H1 (cell line): ENCODE results near the gene STAMBPL1. TPM values are rescaled to one million over a fixed set of nuclear protein-coding genes. Genes with fewer than 3 reads are reported as not detected.

Experiments used
- CTCF ChIA-PET: fragments of 300-600 bp; sonication (Branson Sonifier 250); formaldehyde crosslinking; loops from one replicate; lab custom pipeline; 2021; ENCODE audit not compliant: partially characterized antibody; lab: Charles Lee
- POLR2A ChIA-PET: fragments of 300-600 bp; sonication (Branson Sonifier 250); formaldehyde crosslinking; loops from one replicate; lab custom pipeline; 2021; ENCODE audit warnings: inconsistent platforms; ENCODE audit not compliant: partially characterized antibody; lab: Charles Lee
- DNase-seq, 2 experiments: peaks; one replicate each; pipeline versions ENCODE4 v3.0.0 to v3.0.0-alpha.2; 2010 to 2022; ENCODE audit warnings: low spot score in 2 of 2, low read depth in 1 of 2, mixed read lengths in 1 of 2
- FAIRE-seq: peaks from 2 replicates; lab custom pipeline; 2011; peaks lifted over from hg19 to GRCh38; lab: Jason Lieb, UNC
- H2AFZ ChIP-seq: 2 replicates; pipeline ENCODE4 v1.8.1; 2012; ENCODE audit warnings: low read length, inconsistent platforms
- H2AK5ac ChIP-seq: 2 replicates; pipeline ENCODE4 v1.6.1; 2013; ENCODE audit warnings: low read depth, low read length
- H2BK120ac ChIP-seq: replicated peaks from 2 replicates; pipeline ENCODE3; 2013; ENCODE audit warnings: low read depth, low read length, inconsistent platforms
- H2BK12ac ChIP-seq: 2 replicates; pipeline ENCODE4 v1.6.1; 2013; ENCODE audit warnings: low read depth, low read length
- H2BK15ac ChIP-seq: 2 replicates; pipeline ENCODE4 v1.6.1; 2013; ENCODE audit warnings: low read length
- H2BK20ac ChIP-seq: 2 replicates; pipeline ENCODE4 v1.6.1; 2013; ENCODE audit warnings: low read length
- H2BK5ac ChIP-seq: 2 replicates; pipeline ENCODE4 v1.6.1; 2013; ENCODE audit warnings: low read depth, low read length
- H3K14ac ChIP-seq: 2 replicates; pipeline ENCODE4 v1.6.1; 2013; ENCODE audit warnings: inconsistent platforms; ENCODE audit not compliant: insufficient read length
- H3K18ac ChIP-seq: 2 replicates; pipeline ENCODE4 v1.6.1; 2013; ENCODE audit warnings: low read length; ENCODE audit errors: extremely low read depth
- H3K23ac ChIP-seq: 2 replicates; pipeline ENCODE4 v1.6.1; 2013; ENCODE audit warnings: inconsistent platforms; ENCODE audit not compliant: insufficient read length
- H3K23me2 ChIP-seq: 2 replicates; pipeline ENCODE4 v1.6.1; 2013; ENCODE audit warnings: low read depth, low read length
- H3K27ac ChIP-seq: 2 replicates; pipeline ENCODE4 v1.6.1; 2011; ENCODE audit warnings: low read depth, low read length, inconsistent platforms
- H3K27me3 ChIP-seq, 4 experiments: replicated peaks in 1 of 4; 1 replicate in 1 of 4; 2 replicates in 3 of 4; pipeline versions ENCODE4 v1.6.1 to v1.8.1; 2011 to 2013; ENCODE audit warnings: low read length in 3 of 4, mild to moderate bottlenecking in 3 of 4, inconsistent platforms in 2 of 4, mixed read lengths in 2 of 4, moderate library complexity in 1 of 4; ENCODE audit not compliant: control insufficient read depth in 3 of 4, insufficient read depth in 3 of 4; ENCODE audit errors: extremely low read depth in 1 of 4
- H3K36me3 ChIP-seq, 4 experiments: 2 replicates each; pipeline versions ENCODE4 v1.6.1 to v1.8.1; 2011 to 2013; ENCODE audit warnings: mild to moderate bottlenecking in 4 of 4, low read length in 3 of 4, moderate library complexity in 2 of 4, control low read depth in 1 of 4, inconsistent platforms in 1 of 4; ENCODE audit not compliant: insufficient read depth in 4 of 4, control insufficient read depth in 2 of 4
- H3K4ac ChIP-seq: replicated peaks from 2 replicates; pipeline ENCODE3; 2013; ENCODE audit warnings: low read length, low read depth, mixed read lengths, inconsistent platforms; ENCODE audit not compliant: insufficient read length
- H3K4me1 ChIP-seq, 4 experiments: replicated peaks in 1 of 4; 1 replicate in 1 of 4; 2 replicates in 3 of 4; pipeline versions ENCODE4 v1.6.1 to v1.8.1; 2011 to 2013; ENCODE audit warnings: low read length in 3 of 4, inconsistent platforms in 2 of 4, mixed read lengths in 1 of 4; ENCODE audit not compliant: insufficient read depth in 4 of 4, control insufficient read depth in 3 of 4
- H3K4me2 ChIP-seq, 2 experiments: 2 replicates each; pipeline versions ENCODE4 v1.6.1 to v1.8.1; 2011 to 2013; ENCODE audit warnings: low read depth in 2 of 2, low read length in 2 of 2, control low read depth in 1 of 2, inconsistent platforms in 1 of 2, mild to moderate bottlenecking in 1 of 2; ENCODE audit not compliant: insufficient read depth in 1 of 2
- H3K4me3 ChIP-seq, 4 experiments: fragments of 200-600, 300-600 bp in 1 of 4; sonication (generic), shearing (Covaris generic), sonication (Bioruptor Twin) in 1 of 4; 2 replicates each; pipeline versions ENCODE4 v1.5.1 to v1.8.1; 2011 to 2016; ENCODE audit warnings: low read length in 4 of 4, low read depth in 3 of 4, control low read depth in 2 of 4, inconsistent platforms in 2 of 4, mild to moderate bottlenecking in 2 of 4, mixed read lengths in 1 of 4, moderate library complexity in 1 of 4; ENCODE audit not compliant: insufficient read depth in 2 of 4; ENCODE audit errors: extremely low read depth in 1 of 4
- H3K56ac ChIP-seq: replicated peaks from 2 replicates; pipeline ENCODE3; 2013; ENCODE audit warnings: low read depth, mild to moderate bottlenecking, mixed read lengths, low read length, inconsistent platforms; ENCODE audit not compliant: insufficient read length
- H3K79me1 ChIP-seq: 2 replicates; pipeline ENCODE4 v1.6.1; 2013; ENCODE audit warnings: low read depth, low read length, control low read depth
- H3K79me2 ChIP-seq, 2 experiments: 2 replicates each; pipeline versions ENCODE4 v1.6.1 to v1.8.1; 2012 to 2013; ENCODE audit warnings: low read length in 2 of 2, mild to moderate bottlenecking in 2 of 2, inconsistent platforms in 1 of 2; ENCODE audit not compliant: insufficient read depth in 2 of 2, control insufficient read depth in 1 of 2
- H3K9ac ChIP-seq, 4 experiments: replicated peaks in 1 of 4; 1 replicate in 1 of 4; 2 replicates in 3 of 4; pipeline versions ENCODE4 v1.6.1 to v1.8.1; 2011 to 2013; ENCODE audit warnings: low read depth in 3 of 4, low read length in 3 of 4, control low read depth in 2 of 4, mild to moderate bottlenecking in 2 of 4, moderate library complexity in 2 of 4, inconsistent platforms in 1 of 4; ENCODE audit errors: extremely low read depth in 1 of 4
- H3K9me3 ChIP-seq, 2 experiments: 2 replicates each; pipeline versions ENCODE4 v1.6.1 to v1.8.1; 2012 to 2013; ENCODE audit warnings: mild to moderate bottlenecking in 2 of 2, moderate library complexity in 2 of 2, control low read depth in 1 of 2, inconsistent platforms in 1 of 2, low read depth in 1 of 2, low read length in 1 of 2, mixed read lengths in 1 of 2; ENCODE audit not compliant: insufficient read depth in 2 of 2
- H4K20me1 ChIP-seq, 2 experiments: replicated peaks in 1 of 2; 2 replicates each; pipeline versions ENCODE3 to v1.8.1; 2011 to 2013; ENCODE audit warnings: inconsistent platforms in 2 of 2, low read length in 2 of 2, mild to moderate bottlenecking in 1 of 2; ENCODE audit not compliant: insufficient read depth in 2 of 2, control insufficient read depth in 1 of 2
- H4K5ac ChIP-seq: 2 replicates; pipeline ENCODE4 v1.6.1; 2013; ENCODE audit warnings: low read length, low read depth, mixed read lengths, inconsistent platforms; ENCODE audit not compliant: insufficient read length
- H4K8ac ChIP-seq: 2 replicates; pipeline ENCODE4 v1.8.0; 2013; ENCODE audit warnings: mild to moderate bottlenecking, moderate library complexity, low read length, inconsistent platforms; ENCODE audit not compliant: insufficient read depth; ENCODE audit errors: extremely low read depth
- H4K91ac ChIP-seq: replicated peaks from 2 replicates; pipeline ENCODE3; 2013; ENCODE audit warnings: low read length, mixed read lengths, inconsistent platforms; ENCODE audit not compliant: insufficient read length
- ASH2L ChIP-seq: fragments of 200-600, 300-600 bp; sonication (generic); IDR thresholded peaks from one replicate; pipeline ENCODE4 v1.7.1; 2017; ENCODE audit warnings: low read length
- BRCA1 ChIP-seq: IDR thresholded peaks from 2 replicates; pipeline ENCODE4 v1.6.1; 2012; ENCODE audit warnings: low read depth, low read length, improper control_type of control experiment
- GTF2F1 ChIP-seq: IDR thresholded peaks from 2 replicates; pipeline ENCODE4 v1.6.1; 2012; ENCODE audit warnings: low read depth, low read length, improper control_type of control experiment, borderline replicate concordance
- SP1 ChIP-seq: IDR thresholded peaks from 2 replicates; pipeline ENCODE4 v1.6.1; 2011; ENCODE audit warnings: low read depth, low read length
- WGBS, 2 experiments: shearing (Covaris generic) in 1 of 2; methylation state at CpG; one replicate each; pipeline versions ENCODE4 v1.1.6 to v1.1.7; 2013 to 2015; ENCODE audit warnings: low lambda C conversion rate in 2 of 2, mixed read lengths in 2 of 2, inconsistent platforms in 1 of 2, low coverage in 1 of 2, missing lambda C conversion rate in 1 of 2; ENCODE audit not compliant: insufficient replicate concordance in 2 of 2, insufficient coverage in 1 of 2, insufficient read length in 1 of 2; ENCODE audit errors: extremely low coverage in 1 of 2, missing lambda C conversion rate in 1 of 2; 5-methylcytosine and 5-hydroxymethylcytosine counted together
- polyA plus RNA-seq, 7 experiments: library from polyadenylated mRNA; depleted of rRNA in 3 of 7; stranded (reverse) in 5 of 7; unstranded in 2 of 7; fragments of >200 nt in 5 of 7; fragments of 200-250 nt in 2 of 7; gene quantifications; 1 replicate in 5 of 7; 2 replicates in 1 of 7; 4 replicates in 1 of 7; pipeline versions ENCODE4 v1.2.1 to v1.2.3, GENCODE V29; 2011 to 2013; ENCODE audit warnings: missing spikeins in 2 of 7, mixed read lengths in 2 of 7
- total RNA-seq: library from RNA; stranded (reverse); fragmentation: NEBNext Ultra II Directional; extraction: Animal tissue kit (Norgen Biotek cat#: 25700); gene quantifications from 2 replicates; pipeline ENCODE4 v1.2.1, GENCODE V29; 2021

The STAMBPL1 gene
- total and polyA plus RNA-seq, 2 of the 8 experiments (the other 6 are each of a cell fraction or from before 2014, with no cell fraction given) = 5.5 TPM

- H3K79me2 ChIP-seq = no peaks in the 10 kb centered on the region
- no peak overlapping the region for H4K91ac ChIP-seq
- H4K8ac ChIP-seq = no peak overlapping the region
- POLR2A ChIA-PET = no interaction called here
- no peak overlapping the region for H2BK12ac ChIP-seq
- no peaks in the 10 kb centered on the region for H3K23me2 ChIP-seq
- no peak overlapping the region for H3K4me2 ChIP-seq
- H3K4me1 ChIP-seq = no peaks in the 10 kb centered on the region
- H3K9ac ChIP-seq = no peak overlapping the region
- H3K4ac ChIP-seq = no peak overlapping the region
- CTCF ChIA-PET = interaction anchor here (1.0 to 2.5 kb wide), 3 partner anchors 12 to 78 kb away, joined by 3 to 10 read pairs (median 6); no protein-coding TSS in a partner anchor
- H3K56ac ChIP-seq = no peak overlapping the region
- no peak overlapping the region for H2BK5ac ChIP-seq
- no peaks in the 10 kb centered on the region for H3K79me1 ChIP-seq
- H2AFZ ChIP-seq = no peak overlapping the region
- no peak overlapping the region for H3K4me3 ChIP-seq
- H2BK20ac ChIP-seq = no peak overlapping the region
- no peaks in the 10 kb centered on the region for H3K36me3 ChIP-seq
- H3K9me3 ChIP-seq = no peaks in the 10 kb centered on the region
- no peak for DNase-seq
- no peak overlapping the region for H2BK15ac ChIP-seq
- no peak overlapping the region for H3K27ac ChIP-seq
- no peak for TF ChIP-seq BRCA1
- no peak for TF ChIP-seq SP1
- no peak for TF ChIP-seq GTF2F1
- TF ChIP-seq ASH2L = no peak
- WGBS, 2 experiments = 91% methylated on average over 9 of the region's 9 CpGs; no CpG with 5 or more reads in 1 of the 2 experiments
- no peak overlapping the region for H3K18ac ChIP-seq
- no peak overlapping the region for H2AK5ac ChIP-seq
- H4K5ac ChIP-seq = no peak overlapping the region
- no peaks in the 10 kb centered on the region for H3K27me3 ChIP-seq
- H4K20me1 ChIP-seq = no peaks in the 10 kb centered on the region
- H2BK120ac ChIP-seq = no peak overlapping the region
- no peak for FAIRE-seq
- H3K14ac ChIP-seq = no peak overlapping the region
- no peak overlapping the region for H3K23ac ChIP-seq
Measured at GRCh38 chr10:88913127-88913526, 33.1 kb downstream of the STAMBPL1 start.
